GM23338 (cell line): Measurements from ENCODE around the gene SLC39A11.

Source experiments
- CREB1 ChIP-seq: fragments of 250-450 bp; sonication (Bioruptor Pico); IDR thresholded peaks from 2 replicates; pipeline ENCODE4 v1.5.0; 2020; ENCODE audit warnings: low read depth, mild to moderate bottlenecking, moderate library complexity
- CTCF ChIP-seq, 2 experiments: fragments of 200-600 bp in 1 of 2; sonication (generic) in 1 of 2; conservative IDR thresholded peaks; 2 replicates each; pipeline versions ENCODE4 v1.5.1 to v1.6.1; 2016 to 2017; ENCODE audit warnings: antibody characterized with exemption in 2 of 2, low read depth in 2 of 2, mild to moderate bottlenecking in 2 of 2, moderate library complexity in 1 of 2
- ETS1 ChIP-seq: IDR thresholded peaks from 2 replicates; pipeline ENCODE4 v1.6.1; 2016; ENCODE audit warnings: antibody characterized with exemption
- EZH2 ChIP-seq: fragments of 200-600 bp; sonication (generic); IDR thresholded peaks from one replicate; pipeline ENCODE4 v1.8.0; 2017; ENCODE audit warnings: antibody characterized with exemption, mild to moderate bottlenecking, low read depth; ENCODE audit not compliant: unreplicated experiment
- EZH2phosphoT487 ChIP-seq: fragments of 200-600 bp; sonication (generic); IDR thresholded peaks from one replicate; pipeline ENCODE4 v1.8.1; 2018; ENCODE audit warnings: antibody characterized with exemption; ENCODE audit not compliant: unreplicated experiment
- NANOG ChIP-seq: IDR thresholded peaks from 2 replicates; pipeline ENCODE4 v1.6.1; 2016; ENCODE audit warnings: antibody characterized with exemption, borderline replicate concordance
- POLR2AphosphoS5 ChIP-seq: IDR thresholded peaks from 2 replicates; pipeline ENCODE4 v1.6.1; 2016; ENCODE audit warnings: antibody characterized with exemption, low read depth
- REST ChIP-seq: IDR thresholded peaks from one replicate; pipeline ENCODE4 v1.6.1; 2018; ENCODE audit warnings: antibody characterized with exemption; ENCODE audit not compliant: unreplicated experiment
- STAT1 ChIP-seq: IDR thresholded peaks from one replicate; pipeline ENCODE4 v1.6.1; 2016; ENCODE audit warnings: antibody characterized with exemption; ENCODE audit not compliant: unreplicated experiment

GRCh38 chr17:72985882-72986720, 106.4 kb downstream of the SLC39A11 start:
- TF ChIP-seq EZH2 = no peak
- TF ChIP-seq CTCF (conservative IDR thresholded peaks at IDR 0.05; ENCODE audit: low read depth in 2 of 2) = peak; percentile 92 to 95
- TF ChIP-seq POLR2AphosphoS5 = no peak
- no peak for TF ChIP-seq REST
- TF ChIP-seq NANOG = no peak
- no peak for TF ChIP-seq CREB1
- TF ChIP-seq STAT1 = no peak
- TF ChIP-seq ETS1 = no peak
- TF ChIP-seq EZH2phosphoT487 = no peak
